Stomach (tissue), 4 donors: ENCODE results near the gene RGS6.

Source experiments
- CTCF ChIP-seq, 7 experiments: fragments of 450-650 bp in 4 of 7; fragments of 200-600 bp in 3 of 7; sonication (generic) in 3 of 7; IDR thresholded peaks; one replicate each; pipeline ENCODE4 v1.5.1; 2016 to 2019; ENCODE audit warnings: antibody characterized with exemption in 7 of 7, control low read depth in 2 of 7, mild to moderate bottlenecking in 1 of 7
- EP300 ChIP-seq: sonication (generic); formaldehyde crosslinking; IDR thresholded peaks from one replicate; pipeline ENCODE4 v1.6.1; 2017; ENCODE audit warnings: antibody characterized with exemption
- POLR2A ChIP-seq, 4 donors: fragments of 450-650 bp; IDR thresholded peaks; one replicate each; pipeline ENCODE4 v1.6.1; 2016; ENCODE audit warnings: antibody characterized with exemption in 4 of 4, control low read depth in 2 of 4, mild to moderate bottlenecking in 1 of 4, moderate library complexity in 1 of 4
- POLR2AphosphoS5 ChIP-seq, 3 donors: sonication (generic); formaldehyde crosslinking; IDR thresholded peaks; one replicate each; pipeline ENCODE4 v1.6.1; 2016; ENCODE audit warnings: antibody characterized with exemption in 3 of 3

GRCh38 chr14:72562300-72562699 is 630.1 kb downstream of the RGS6 start:
- TF ChIP-seq CTCF (IDR thresholded peaks at IDR 0.05) (no peak), POLR2AphosphoS5 (IDR thresholded peaks at IDR 0.05) (no peak), EP300 (no peak), POLR2A (IDR thresholded peaks at IDR 0.05) (no peak)
